Nephron (organoid): Measurements from ENCODE around the gene LSS.

Source experiments
- H3K27ac Mint-ChIP-seq, 3 experiments: 2 replicates each; pipeline ENCODE4 v1.8.0; 2020; ENCODE audit warnings: mixed read lengths in 3 of 3, mild to moderate bottlenecking in 2 of 3, moderate library complexity in 1 of 3
- H3K27me3 Mint-ChIP-seq: 2 replicates; pipeline ENCODE4 v1.8.0; 2021; ENCODE audit warnings: low read depth, mild to moderate bottlenecking, moderate library complexity, mixed read lengths
- H3K36me3 Mint-ChIP-seq: 2 replicates; pipeline ENCODE4 v1.8.0; 2020; ENCODE audit warnings: low read depth, mixed read lengths
- H3K4me1 Mint-ChIP-seq: 2 replicates; pipeline ENCODE4 v1.8.0; 2020; ENCODE audit warnings: mixed read lengths
- H3K4me3 Mint-ChIP-seq, 3 experiments: 2 replicates each; pipeline ENCODE4 v1.8.0; 2020; ENCODE audit warnings: mild to moderate bottlenecking in 3 of 3, mixed read lengths in 3 of 3, moderate library complexity in 2 of 3
- H3K9me3 Mint-ChIP-seq: 2 replicates; pipeline ENCODE4 v1.8.0; 2020; ENCODE audit warnings: mixed read lengths
- TF ChIP-seq, protein P1 (sequence below), 3 experiments: fragments of 200-600 bp; sonication (generic); IDR thresholded peaks; one replicate each; pipeline ENCODE4 v1.5.0; 2021; ENCODE audit warnings: antibody characterized with exemption in 3 of 3; ENCODE audit not compliant: unreplicated experiment in 3 of 3

The LSS gene

DNA sequence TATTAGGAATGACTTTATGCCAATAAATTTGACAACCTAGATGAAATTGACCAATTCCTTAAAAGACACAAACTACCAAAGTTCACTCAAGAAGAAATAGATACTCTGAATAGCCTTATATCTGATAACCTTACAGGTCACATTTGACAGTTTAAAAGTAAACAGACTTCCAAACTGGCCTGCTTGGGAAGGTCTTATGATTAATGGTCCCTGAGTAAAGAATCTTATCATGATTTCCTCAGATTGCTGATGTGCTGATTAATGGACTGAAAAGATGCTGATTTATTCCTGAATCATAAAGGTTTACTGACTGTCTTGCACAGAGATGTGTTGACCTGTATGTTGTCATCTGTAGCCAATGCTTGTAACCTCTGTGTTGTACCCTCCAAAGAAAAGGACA lies 63.5 kb downstream of the LSS start:
- peaks cover 7% of the 10 kb centered on the region for H3K4me1 Mint-ChIP-seq
- H3K36me3 Mint-ChIP-seq, result peaks cover 45% of the 10 kb centered on the region
- no peak overlapping the region for H3K4me3 Mint-ChIP-seq
- no peaks in the 10 kb centered on the region for H3K9me3 Mint-ChIP-seq
- TF ChIP-seq, protein P1, sequence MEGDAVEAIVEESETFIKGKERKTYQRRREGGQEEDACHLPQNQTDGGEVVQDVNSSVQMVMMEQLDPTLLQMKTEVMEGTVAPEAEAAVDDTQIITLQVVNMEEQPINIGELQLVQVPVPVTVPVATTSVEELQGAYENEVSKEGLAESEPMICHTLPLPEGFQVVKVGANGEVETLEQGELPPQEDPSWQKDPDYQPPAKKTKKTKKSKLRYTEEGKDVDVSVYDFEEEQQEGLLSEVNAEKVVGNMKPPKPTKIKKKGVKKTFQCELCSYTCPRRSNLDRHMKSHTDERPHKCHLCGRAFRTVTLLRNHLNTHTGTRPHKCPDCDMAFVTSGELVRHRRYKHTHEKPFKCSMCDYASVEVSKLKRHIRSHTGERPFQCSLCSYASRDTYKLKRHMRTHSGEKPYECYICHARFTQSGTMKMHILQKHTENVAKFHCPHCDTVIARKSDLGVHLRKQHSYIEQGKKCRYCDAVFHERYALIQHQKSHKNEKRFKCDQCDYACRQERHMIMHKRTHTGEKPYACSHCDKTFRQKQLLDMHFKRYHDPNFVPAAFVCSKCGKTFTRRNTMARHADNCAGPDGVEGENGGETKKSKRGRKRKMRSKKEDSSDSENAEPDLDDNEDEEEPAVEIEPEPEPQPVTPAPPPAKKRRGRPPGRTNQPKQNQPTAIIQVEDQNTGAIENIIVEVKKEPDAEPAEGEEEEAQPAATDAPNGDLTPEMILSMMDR (IDR thresholded peaks at IDR 0.05; ENCODE audit: unreplicated experiment in 3 of 3), result no peak
- no peak overlapping the region for H3K27ac Mint-ChIP-seq
- H3K27me3 Mint-ChIP-seq, result no peaks in the 10 kb centered on the region

DNA sequence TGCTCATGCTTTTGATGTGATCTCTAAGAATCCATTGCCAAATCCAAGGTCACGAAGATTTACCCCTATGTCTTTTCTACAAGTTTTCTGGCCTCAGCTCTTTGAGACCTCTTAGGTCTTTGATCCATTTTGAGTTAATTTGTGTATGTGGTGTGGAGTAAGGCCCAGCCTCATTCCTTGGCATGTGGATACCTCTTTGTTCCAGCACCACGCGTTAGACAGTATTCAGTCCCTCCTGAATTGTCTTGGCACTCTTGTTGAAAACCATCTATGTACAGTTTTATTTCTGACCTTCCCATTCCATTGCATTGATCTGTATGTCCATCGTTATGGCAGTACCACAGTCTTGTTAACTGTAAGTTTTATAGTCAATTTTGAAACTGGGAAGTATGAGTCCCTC lies 65.2 kb downstream of the LSS start:
- Mint-ChIP-seq H3K36me3 (peaks cover 45% of the 10 kb centered on the region), H3K4me3 (no peak overlapping the region), H3K27ac (peak overlapping the region in 1 of 3 experiments; percentile 7), H3K9me3 (no peaks in the 10 kb centered on the region), H3K4me1 (peaks cover 7% of the 10 kb centered on the region), H3K27me3 (no peaks in the 10 kb centered on the region)
- TF ChIP-seq, protein P1 (IDR thresholded peaks at IDR 0.05; ENCODE audit: unreplicated experiment in 3 of 3), result no peak

DNA sequence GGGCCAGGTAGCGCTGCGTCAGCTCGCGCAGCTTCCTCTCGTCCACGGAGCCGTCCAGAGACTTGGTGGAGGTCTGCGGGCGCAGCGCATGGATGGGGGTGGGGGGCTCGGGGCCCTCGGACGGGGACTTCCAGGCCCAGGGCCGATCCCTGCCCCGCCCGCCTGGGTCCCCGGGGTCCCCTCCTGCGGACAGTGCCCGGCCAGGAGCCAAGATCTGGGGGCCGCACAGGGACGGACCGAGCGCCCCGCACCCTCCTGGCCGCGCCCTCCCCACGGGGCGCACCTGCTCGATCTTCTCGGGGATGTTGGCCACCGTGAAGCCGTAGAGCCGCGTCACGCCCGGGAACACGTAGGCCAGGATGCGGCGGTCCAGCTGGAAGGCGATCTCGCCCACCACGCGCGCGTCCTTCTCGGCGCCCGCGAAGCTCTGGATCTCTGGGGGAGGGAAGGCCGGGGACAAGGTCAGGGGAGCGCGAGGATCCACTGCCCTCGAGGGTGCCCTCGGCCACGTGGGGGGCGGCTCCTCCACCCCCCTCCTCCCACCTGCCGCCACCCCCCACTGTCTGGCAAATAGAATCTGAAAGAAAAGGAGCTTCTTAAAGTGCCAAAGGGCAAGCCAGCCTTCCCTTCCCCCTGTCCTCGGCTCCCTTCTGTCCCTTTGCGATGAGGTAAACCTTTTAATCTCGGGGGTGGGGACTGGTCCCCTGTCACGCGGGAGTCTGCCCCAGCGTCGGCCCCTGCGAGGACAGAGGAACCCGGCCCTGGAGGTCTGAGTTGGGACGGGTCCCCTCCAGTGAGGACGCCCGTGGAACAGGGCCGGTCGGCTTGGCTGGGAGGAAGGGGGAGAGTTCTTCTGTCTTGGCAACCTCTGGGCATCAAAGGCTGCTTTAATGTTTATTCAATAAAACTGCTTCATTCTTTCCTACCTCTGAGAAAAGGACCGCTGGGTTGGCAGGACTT lies 66.7 kb downstream of the LSS start:
- no peak overlapping the region for H3K4me3 Mint-ChIP-seq
- peaks cover 38% of the 10 kb centered on the region for H3K36me3 Mint-ChIP-seq
- peaks cover 7% of the 10 kb centered on the region for H3K4me1 Mint-ChIP-seq
- H3K9me3 Mint-ChIP-seq, result no peaks in the 10 kb centered on the region
- no peak overlapping the region for H3K27ac Mint-ChIP-seq
- no peaks in the 10 kb centered on the region for H3K27me3 Mint-ChIP-seq
- TF ChIP-seq, protein P1 (IDR thresholded peaks at IDR 0.05; ENCODE audit: unreplicated experiment in 3 of 3), result no peak

DNA sequence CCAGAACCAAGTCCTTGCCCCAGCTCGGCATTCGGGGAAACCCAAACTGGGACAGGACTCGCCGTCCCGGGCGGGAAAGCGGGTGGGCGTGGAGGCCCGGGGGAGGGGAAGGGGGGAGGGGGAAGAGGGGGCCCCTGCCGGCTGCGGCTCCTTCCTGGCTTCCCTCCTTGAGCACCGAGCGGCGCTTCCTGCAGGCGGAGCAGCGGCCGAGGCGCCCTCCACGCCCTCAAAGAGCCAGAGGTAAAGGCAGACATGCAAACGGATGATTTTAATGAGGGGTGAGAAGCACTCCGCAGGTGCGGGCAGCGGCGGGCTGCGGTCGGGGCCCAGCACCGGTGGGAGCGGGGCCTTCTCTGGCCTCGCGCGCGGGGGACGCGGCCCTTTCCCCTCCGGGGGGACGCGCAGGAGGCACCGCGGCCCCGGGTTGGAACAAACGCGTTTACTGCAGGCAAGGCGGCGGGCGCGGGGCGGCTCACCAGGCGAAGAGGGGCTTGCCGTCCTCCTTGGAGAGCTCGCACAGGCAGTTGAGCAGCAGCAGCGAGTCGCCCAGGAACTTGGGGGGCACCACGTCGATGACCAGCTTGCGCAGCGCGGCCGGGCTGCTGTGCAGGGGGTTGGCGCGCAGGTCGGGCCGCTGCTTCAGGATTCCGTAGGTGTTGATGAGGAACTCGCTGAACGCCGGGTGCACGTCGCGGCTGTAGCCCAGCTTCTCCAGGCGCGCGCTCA lies 67.5 kb downstream of the LSS start:
- Mint-ChIP-seq H3K27ac (no peak overlapping the region), H3K9me3 (no peaks in the 10 kb centered on the region), H3K27me3 (no peaks in the 10 kb centered on the region), H3K4me1 (peaks cover 7% of the 10 kb centered on the region), H3K36me3 (peaks cover 33% of the 10 kb centered on the region), H3K4me3 (no peak overlapping the region)
- TF ChIP-seq, protein P1 (IDR thresholded peaks at IDR 0.05; ENCODE audit: unreplicated experiment in 3 of 3), result no peak

DNA sequence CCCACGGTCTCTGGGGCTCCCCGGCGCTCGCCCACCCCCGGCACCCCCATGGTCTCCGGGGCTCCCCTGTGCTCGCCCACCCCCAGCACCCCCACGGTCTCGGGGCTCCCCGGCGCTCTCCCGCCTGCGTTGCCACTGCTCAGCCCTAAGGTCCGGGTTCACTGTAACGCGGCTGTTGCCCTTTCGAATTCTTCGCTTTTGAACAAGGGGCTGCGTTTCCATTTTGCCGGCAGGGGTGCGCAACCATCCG lies 68.0 kb downstream of the LSS start:
- Mint-ChIP-seq H3K27ac (no peak overlapping the region), H3K4me3 (no peak overlapping the region), H3K27me3 (no peaks in the 10 kb centered on the region), H3K36me3 (peaks cover 31% of the 10 kb centered on the region), H3K4me1 (peaks cover 7% of the 10 kb centered on the region), H3K9me3 (no peaks in the 10 kb centered on the region)
- TF ChIP-seq, protein P1 (IDR thresholded peaks at IDR 0.05; ENCODE audit: unreplicated experiment in 3 of 3), result no peak
